Measurements from ENCODE around the gene PLPPR4. TPM values are rescaled to one million over a fixed set of nuclear protein-coding genes. Genes with fewer than 3 reads are reported as not detected.

PLPPR4 gene
- total RNA-seq, 4 donors from 2014 or later: 1.8 to 7.2 (median 3.4) TPM

- H3K27me3 ChIP-seq: no peaks in the 10 kb centered on the region
- 92% methylated on average over 5 of the region's 5 CpGs for WGBS
- no peak overlapping the region for H3K4me3 ChIP-seq
- no peak for DNase-seq (ENCODE audit: low spot score in 2 of 2)
- TF ChIP-seq EP300 (IDR thresholded peaks at IDR 0.05) (no peak), POLR2A (IDR thresholded peaks at IDR 0.05) (no peak)
- H3K36me3 ChIP-seq: no peaks in the 10 kb centered on the region
- no peak overlapping the region for H3K27ac ChIP-seq
- no peaks in the 10 kb centered on the region for H3K9me3 ChIP-seq
- H3K4me1 ChIP-seq: no peaks in the 10 kb centered on the region
These were observed 40.5 kb downstream of the PLPPR4 start for GRCh38 chr1:99304725-99305282.

- DNase-seq (ENCODE audit: low spot score in 2 of 2): no peak
- Histone ChIP-seq H3K9me3 (no peaks in the 10 kb centered on the region), H3K4me3 (no peak overlapping the region), H3K27ac (no peak overlapping the region), H3K36me3 (no peaks in the 10 kb centered on the region), H3K27me3 (no peaks in the 10 kb centered on the region), H3K4me1 (no peaks in the 10 kb centered on the region)
- no peak for TF ChIP-seq POLR2AphosphoS5 (IDR thresholded peaks at IDR 0.05)
- TF ChIP-seq POLR2A (IDR thresholded peaks at IDR 0.05): no peak
- no peak for TF ChIP-seq CTCF (IDR thresholded peaks at IDR 0.05)
- 80% methylated on average over 7 of the region's 7 CpGs for WGBS
These were observed 41.3 kb downstream of the PLPPR4 start for GRCh38 chr1:99305626-99306025.

GRCh38 chr1:99306056-99306455 lies 41.8 kb downstream of the PLPPR4 start:
- no peak for DNase-seq (ENCODE audit: low spot score in 2 of 2)
- H3K4me3 ChIP-seq: no peak overlapping the region
- H3K36me3 ChIP-seq: no peaks in the 10 kb centered on the region
- TF ChIP-seq POLR2AphosphoS5 (IDR thresholded peaks at IDR 0.05): no peak
- TF ChIP-seq EP300 (IDR thresholded peaks at IDR 0.05): no peak
- no peak for TF ChIP-seq POLR2A (IDR thresholded peaks at IDR 0.05)
- TF ChIP-seq CTCF (IDR thresholded peaks at IDR 0.05): no peak
- H3K9me3 ChIP-seq: no peaks in the 10 kb centered on the region
- H3K4me1 ChIP-seq: no peaks in the 10 kb centered on the region
- H3K27ac ChIP-seq: no peak overlapping the region
- no peaks in the 10 kb centered on the region for H3K27me3 ChIP-seq
- 83% methylated on average over 7 of the region's 7 CpGs for WGBS

- no peaks in the 10 kb centered on the region for H3K4me1 ChIP-seq
- 91% methylated on average over 15 of the region's 15 CpGs for WGBS
- no peak overlapping the region for H3K27ac ChIP-seq
- TF ChIP-seq CTCF (IDR thresholded peaks at IDR 0.05) (no peak), EP300 (IDR thresholded peaks at IDR 0.05) (no peak), POLR2AphosphoS5 (IDR thresholded peaks at IDR 0.05) (no peak), POLR2A (IDR thresholded peaks at IDR 0.05) (no peak)
- no peaks in the 10 kb centered on the region for H3K9me3 ChIP-seq
- H3K36me3 ChIP-seq: no peaks in the 10 kb centered on the region
- no peak for DNase-seq (ENCODE audit: low spot score in 2 of 2)
- H3K27me3 ChIP-seq: no peaks in the 10 kb centered on the region
- H3K4me3 ChIP-seq: no peak overlapping the region
These were observed 42.4 kb downstream of the PLPPR4 start for GRCh38 chr1:99306644-99307043.

GRCh38 chr1:99315305-99315704 lies 51.0 kb downstream of the PLPPR4 start:
- Histone ChIP-seq H3K4me1 (no peaks in the 10 kb centered on the region), H3K27me3 (no peaks in the 10 kb centered on the region), H3K27ac (no peak overlapping the region), H3K9me3 (no peaks in the 10 kb centered on the region), H3K36me3 (no peaks in the 10 kb centered on the region), H3K4me3 (no peak overlapping the region)
- no peak for DNase-seq (ENCODE audit: low spot score in 2 of 2)
- TF ChIP-seq EP300 (IDR thresholded peaks at IDR 0.05) (no peak), CTCF (IDR thresholded peaks at IDR 0.05) (no peak), POLR2AphosphoS5 (IDR thresholded peaks at IDR 0.05) (no peak), POLR2A (IDR thresholded peaks at IDR 0.05) (no peak)
- 96% methylated on average over 1 of the region's 1 CpG for WGBS

Measured in suprapubic skin (tissue), 4 donors.